Activated CD4-positive, alpha-beta T cell treated with anti-CD3 and anti-CD28 coated beads, Interleukin-2, amount 50 U/mL, for 1 hour (primary cell): Measurements from ENCODE around the gene TMEM270.
"Not testable (repeated sequence)": the region's sequence is repeated elsewhere in the genome, so short reads cannot be mapped to it uniquely, and the experiment has no call there.

Source experiments
- DNase-seq: peaks from one replicate; pipeline ENCODE4 v3.0.0-alpha.2; 2020

TMEM270 gene

DNA sequence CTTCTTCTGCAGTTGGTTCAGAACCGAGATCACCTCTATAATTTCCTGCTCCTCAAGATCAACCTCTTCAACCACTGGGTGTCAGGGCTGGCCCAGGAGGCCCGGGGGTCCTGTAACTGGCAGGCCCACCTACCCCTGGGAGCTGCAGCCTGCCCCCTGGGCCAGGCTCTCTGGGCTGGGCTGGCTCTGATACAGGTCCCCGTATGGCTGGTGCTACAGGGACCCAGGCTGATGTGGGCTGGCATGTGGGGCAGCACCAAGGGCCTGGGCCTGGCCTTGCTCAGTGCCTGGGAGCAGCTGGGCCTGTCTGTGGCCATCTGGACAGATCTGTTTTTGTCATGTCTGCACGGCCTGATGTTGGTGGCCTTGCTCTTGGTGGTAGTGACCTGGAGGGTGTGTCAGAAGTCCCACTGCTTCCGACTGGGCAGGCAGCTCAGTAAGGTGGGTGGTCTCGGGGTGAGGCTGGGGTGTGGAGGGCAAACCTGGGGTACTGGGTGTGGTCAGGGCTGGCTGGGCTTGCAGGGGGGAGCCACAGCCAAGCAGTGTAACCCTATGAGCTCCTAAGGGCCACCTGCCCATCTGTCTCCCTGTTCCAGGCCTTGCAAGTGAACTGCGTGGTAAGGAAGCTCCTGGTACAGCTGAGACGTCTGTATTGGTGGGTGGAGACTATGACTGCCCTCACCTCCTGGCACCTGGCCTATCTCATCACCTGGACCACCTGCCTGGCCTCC, 4.2 kb downstream of the TMEM270 start:
- no peak for DNase-seq

DNA sequence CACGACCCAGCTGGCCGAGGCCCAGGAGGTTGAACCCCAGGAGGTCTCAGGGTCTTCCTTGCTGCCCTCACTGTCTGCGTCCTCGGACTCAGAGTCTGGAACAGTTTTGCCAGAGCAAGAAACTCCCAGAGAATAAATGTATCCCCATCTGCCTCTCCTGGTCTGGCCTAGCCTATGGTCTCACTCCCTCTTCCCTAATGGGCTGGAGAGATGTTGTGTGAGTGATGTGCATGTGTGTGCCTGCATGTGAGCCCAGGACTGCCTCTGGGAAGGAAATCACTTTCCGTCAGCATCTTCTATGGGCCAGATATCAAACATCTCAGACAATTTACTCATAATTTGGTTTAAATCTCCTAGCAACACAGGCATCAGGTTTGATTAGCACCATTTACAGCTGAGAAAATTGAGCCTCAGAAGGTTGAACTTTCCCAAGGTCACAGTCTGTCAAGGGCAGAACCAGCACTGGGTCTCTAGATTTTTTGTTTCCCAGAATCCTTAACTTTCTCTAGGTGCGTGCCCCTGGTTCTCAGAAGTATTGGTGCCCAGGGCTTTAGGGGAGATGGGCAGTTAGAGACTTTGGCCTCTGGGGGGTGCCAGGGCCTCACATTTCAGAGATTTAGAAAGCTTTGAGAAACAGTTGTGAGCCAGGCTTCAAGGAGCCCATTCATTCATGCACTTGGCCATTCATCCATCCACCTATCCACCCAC, 4.9 kb downstream of the TMEM270 start:
- no peak for DNase-seq

DNA sequence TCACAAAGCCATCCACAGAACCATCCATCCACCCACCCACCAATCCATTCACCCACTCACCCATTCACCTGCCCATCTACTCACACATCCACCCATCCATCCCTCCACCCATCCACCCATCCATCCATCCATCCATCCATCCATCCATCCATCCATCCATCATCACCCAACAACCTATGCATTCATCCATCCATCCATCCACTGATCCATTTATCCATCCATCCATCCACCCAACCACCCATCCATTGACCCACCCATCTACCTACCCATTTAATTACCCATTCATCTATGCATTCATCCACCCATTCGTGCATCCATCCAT, 5.4 kb downstream of the TMEM270 start:
- no peak for DNase-seq

DNA sequence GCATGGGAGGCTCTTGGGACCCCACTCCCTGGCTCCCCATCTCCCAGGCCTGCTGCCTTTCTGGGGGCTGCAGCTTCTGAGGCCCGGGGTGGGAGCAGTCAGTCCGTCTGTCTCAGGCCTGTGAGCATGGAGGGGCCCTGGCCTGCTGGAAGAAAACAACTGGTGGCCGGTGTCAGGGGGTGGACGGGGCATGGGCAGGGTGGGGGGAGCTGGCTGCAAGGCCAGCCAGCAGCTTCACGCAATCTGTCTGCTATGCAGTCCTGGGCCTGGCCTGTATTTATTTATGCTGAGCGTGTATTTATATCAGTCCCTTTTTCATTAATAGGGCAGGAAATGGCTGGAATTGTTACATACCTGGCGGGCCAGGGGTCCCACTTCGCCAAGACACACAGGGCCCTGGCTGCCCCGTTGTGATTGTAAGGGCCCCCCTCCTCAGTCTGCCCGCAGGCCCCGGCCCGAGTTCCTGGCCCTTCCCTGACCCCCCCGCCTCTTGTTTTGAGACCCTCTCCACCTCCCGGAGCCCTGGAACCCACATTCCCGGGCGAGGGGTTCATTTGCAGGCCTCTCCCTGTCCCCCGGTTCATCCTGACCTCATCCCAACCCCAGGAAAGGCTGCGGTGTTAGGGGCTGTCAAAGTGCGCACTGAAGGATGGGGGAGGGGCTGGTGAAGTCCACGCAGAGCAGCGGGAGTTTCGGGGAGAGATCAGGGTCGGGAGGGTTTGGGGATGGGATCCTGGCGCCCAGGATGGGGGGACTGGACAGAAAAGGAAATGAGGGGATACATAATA, 8.2 kb downstream of the TMEM270 start:
- no peak for DNase-seq

GRCh38 chr7:73870041-73870492, 9.1 kb downstream of the TMEM270 start:
- no peak for DNase-seq

GRCh38 chr7:73871163-73872011, 10.4 kb downstream of the TMEM270 start:
- no peak for DNase-seq

GRCh38 chr7:73872056-73872908, 11.3 kb downstream of the TMEM270 start:
- DNase-seq = no peak

GRCh38 chr7:73876361-73876760, 15.4 kb downstream of the TMEM270 start:
- DNase-seq = no peak

- no peak for DNase-seq
These were observed 16.0 kb downstream of the TMEM270 start for GRCh38 chr7:73876973-73877372.

GRCh38 chr7:73879977-73880681, 19.2 kb downstream of the TMEM270 start:
- DNase-seq = no peak

GRCh38 chr7:73880755-73881328, 19.9 kb downstream of the TMEM270 start:
- no peak for DNase-seq

GRCh38 chr7:73881352-73882046, 20.5 kb downstream of the TMEM270 start:
- DNase-seq = no peak

GRCh38 chr7:73882047-73882402, 21.1 kb downstream of the TMEM270 start:
- DNase-seq = no peak

GRCh38 chr7:73884867-73885422, 24.0 kb downstream of the TMEM270 start:
- not testable (repeated sequence) for DNase-seq

- DNase-seq = no peak
These were observed 24.5 kb downstream of the TMEM270 start for GRCh38 chr7:73885433-73885974.

DNA sequence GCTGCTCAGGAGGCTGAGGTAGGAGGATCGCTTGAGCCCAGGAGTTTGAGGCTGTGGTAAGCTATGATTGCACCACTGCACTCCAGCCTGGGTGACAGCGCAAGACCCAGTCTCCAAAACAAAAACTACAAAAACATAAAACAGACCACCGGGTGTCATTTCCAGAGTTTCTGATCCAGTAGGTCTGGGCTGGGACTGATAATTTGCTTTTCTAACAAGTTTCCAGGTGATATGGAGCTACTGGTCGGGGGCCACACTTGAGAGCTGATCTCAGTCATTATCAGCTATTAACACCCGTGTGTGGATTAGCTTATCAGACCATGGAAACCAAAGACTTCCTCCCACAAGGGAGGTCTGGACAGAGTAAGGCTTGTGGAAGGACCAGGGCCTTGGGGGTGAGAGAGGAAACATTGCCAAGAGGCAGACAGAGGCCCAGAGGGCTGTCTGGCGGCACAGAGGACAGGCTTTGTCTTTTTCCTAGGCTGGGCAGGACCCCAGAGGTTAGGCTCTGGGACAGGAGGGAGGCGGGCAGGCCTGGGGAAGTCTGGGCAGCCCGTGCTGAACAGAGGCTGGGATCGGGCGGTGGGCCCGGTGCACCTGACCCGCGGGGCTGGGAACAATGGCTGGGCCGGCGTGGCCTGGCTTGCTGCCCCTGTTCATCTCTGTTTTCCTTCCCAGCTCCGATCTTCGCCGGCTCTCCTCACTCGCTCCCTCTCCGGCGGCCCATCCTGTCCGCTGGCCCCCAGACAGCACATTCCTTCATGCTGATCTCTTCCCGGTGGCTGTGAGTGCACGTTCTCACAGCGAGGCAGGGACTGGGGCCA, 25.2 kb downstream of the TMEM270 start:
- DNase-seq = no peak

DNA sequence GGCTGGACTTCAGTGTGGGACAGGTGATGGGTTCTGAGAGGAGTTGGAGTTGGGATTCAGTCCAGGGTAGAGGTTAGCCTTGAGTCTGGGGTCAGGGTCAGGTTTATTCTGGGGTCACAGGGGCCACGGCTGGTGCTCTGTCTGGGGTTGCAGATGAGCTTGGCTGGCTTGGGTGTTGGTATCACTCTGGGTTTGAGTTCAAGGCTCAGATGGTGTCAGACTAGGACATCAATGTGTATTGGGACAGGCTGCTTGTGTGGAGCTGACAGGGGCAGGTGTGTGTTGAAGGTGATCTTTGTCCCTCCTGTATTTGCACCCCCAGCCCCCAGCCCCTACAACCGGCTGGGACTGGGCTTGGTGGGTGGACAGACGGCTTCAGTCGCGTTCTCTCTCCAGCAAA, 26.8 kb downstream of the TMEM270 start:
- no peak for DNase-seq

DNA sequence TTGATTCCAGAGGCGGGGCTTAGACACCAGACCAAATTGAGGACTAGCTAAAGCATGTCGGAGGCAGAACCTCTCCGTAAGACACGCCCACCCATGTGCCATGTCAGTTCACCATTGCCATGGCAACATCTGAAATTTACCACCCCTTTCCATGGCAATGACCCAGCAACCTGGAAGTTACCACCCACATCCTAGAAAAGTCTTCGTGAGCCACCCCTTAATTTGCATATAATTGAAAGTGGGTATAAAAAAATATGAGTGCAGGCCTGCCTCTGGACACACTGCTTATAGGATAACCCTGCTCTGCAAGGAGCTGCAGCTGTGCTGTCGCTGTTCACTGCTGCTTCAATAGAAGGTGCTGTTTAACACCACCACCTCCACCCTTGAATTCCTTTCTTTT, 28.0 kb downstream of the TMEM270 start:
- DNase-seq = no peak
